GM21526 (cell line): ENCODE measurements around the gene CD28.

ENCODE experiments used
- ATAC-seq: cut with Tn5 transposase; IDR thresholded peaks from one replicate; pipeline ENCODE4 v1.9.1; 2021; ENCODE audit warnings: moderate library complexity; ENCODE audit not compliant: unreplicated experiment, low FRiP score

CD28 gene

GRCh38 chr2:203711399-203711798 is 5.0 kb downstream of the CD28 start:
- no peak for ATAC-seq

- no peak for ATAC-seq
These were observed 6.9 kb downstream of the CD28 start for GRCh38 chr2:203713381-203713780.

- ATAC-seq, result no peak
These were observed 7.7 kb downstream of the CD28 start for GRCh38 chr2:203714112-203714511.

DNA sequence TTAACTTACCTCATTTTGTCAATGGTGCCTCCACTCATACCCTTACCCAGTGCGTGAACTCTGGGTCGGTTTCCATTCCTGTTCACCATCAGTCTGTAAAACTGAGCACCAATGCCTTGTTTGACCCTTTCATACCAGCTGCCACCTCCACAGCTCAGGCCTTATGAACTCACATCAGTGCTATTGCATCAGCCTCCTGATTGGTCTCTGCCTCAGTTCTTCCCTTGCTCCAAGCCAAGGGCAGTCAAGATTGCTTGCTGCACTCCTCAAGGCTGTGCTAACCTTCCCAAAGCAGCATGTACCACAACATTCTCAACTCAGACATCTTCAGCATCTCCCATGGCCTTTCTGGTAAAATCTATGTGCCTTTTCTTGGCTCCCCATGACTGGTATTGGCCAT is 9.3 kb downstream of the CD28 start:
- no peak for ATAC-seq

DNA sequence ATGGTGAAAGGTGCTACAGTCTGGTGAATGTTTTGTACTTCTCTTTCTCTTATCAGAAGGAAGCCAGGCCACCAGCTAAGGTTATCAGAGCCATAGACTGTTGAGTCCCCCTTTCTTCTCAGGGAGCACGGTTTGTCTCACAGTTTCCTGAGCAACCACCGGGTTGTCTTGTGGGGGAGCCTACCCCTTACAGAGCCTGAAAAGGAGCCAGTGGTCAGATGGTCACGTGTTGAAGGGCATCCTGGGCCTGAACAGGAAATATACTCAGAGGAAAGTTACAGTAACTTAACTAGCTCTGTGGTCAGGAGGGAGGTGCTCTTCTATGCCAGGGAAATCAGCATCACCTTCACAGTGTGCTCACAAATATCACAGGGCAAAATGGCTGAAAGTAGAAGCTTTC is 11.6 kb downstream of the CD28 start:
- ATAC-seq, result peak; percentile 53

- no peak for ATAC-seq
These were observed 13.3 kb downstream of the CD28 start for GRCh38 chr2:203719456-203720410.

DNA sequence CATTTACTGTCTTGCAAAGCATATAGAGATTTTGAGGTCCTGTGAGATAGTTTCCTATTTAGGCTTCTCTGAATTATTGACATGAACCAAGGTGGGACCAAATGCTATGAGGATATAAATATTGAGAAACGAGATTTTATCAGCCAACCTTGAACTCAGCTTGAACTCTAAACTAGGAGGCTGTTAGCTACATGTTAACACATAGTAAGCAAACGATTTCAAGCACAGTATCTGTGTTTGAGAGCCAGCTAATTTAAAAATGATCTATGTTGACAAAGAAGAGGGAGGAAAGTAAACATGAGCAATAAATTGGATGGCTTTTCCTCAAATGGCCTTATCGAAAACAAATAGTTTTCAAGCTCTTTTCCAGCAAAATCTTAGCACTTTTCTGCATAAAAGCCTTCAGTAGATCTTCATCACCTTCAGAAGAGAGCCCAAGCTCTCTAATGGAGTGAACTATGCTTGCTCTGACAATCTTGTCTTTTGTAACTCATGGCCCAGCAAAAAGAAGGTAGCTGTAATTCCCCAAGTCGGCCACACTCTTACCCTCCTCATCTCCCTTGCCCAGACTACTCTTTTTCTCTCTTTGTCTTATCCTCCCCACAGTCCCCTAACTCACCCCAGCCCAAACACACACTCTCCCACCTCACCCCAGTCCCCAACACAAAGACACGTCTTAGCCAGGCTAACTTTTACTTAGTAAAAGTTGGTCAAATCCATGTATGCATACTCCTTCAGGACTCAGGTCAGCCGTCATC is 14.7 kb downstream of the CD28 start:
- no peak for ATAC-seq

GRCh38 chr2:203721781-203722300 is 15.4 kb downstream of the CD28 start:
- ATAC-seq, result no peak

- ATAC-seq, result no peak
These were observed 16.0 kb downstream of the CD28 start for GRCh38 chr2:203722411-203722810.

DNA sequence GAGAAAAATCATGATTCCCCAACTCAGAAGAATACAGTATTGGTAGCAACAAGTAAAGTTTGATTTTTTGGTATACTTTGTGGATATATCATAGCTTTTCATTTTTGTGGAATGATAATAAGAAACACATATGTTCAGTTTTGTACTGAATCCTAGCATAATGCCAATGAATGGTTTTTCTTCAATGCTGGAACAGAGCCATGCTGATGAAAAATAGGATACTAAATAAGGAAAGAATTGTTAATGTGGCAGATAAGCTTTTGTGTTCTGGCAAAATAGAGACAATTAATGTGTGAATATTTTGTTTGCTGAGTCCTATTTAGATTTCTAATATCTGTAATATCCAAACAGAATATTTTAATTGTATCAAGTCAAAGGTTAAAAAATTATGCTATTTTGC is 21.9 kb downstream of the CD28 start:
- ATAC-seq, result no peak

GRCh38 chr2:203730076-203730729 is 23.8 kb downstream of the CD28 start:
- ATAC-seq, result no peak

- ATAC-seq, result no peak
These were observed 24.4 kb downstream of the CD28 start for GRCh38 chr2:203730883-203731282.

GRCh38 chr2:203732092-203732952 is 25.9 kb downstream of the CD28 start:
- ATAC-seq, result no peak

DNA sequence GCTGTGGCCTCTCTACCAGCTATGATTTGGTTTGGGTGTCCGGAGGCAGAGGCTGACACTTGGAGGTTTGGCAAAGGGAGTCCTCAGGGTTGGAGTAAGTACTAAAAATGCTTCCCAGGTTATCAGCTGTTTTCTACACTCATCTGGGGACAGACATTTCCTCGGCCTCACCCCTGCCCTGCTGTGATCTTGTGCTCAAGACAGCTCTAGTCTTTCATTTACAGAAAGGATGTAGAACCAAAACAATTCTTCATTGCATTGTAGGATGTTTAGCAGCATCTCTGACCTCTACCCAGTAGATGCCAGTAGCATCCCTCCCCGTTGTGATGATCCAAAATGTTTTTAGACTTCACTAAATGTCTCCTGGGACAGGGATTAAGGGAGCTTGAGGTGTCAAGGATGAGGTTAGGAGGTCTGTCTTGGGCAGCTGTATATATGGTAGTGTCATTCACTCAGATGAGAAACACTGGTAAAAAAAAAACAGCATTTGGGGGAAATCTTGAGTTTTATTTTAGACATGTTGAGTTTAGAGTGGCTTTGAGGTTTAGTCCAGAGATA is 26.6 kb downstream of the CD28 start:
- no peak for ATAC-seq

- ATAC-seq, result no peak
These were observed 27.2 kb downstream of the CD28 start for GRCh38 chr2:203733684-203734083.

DNA sequence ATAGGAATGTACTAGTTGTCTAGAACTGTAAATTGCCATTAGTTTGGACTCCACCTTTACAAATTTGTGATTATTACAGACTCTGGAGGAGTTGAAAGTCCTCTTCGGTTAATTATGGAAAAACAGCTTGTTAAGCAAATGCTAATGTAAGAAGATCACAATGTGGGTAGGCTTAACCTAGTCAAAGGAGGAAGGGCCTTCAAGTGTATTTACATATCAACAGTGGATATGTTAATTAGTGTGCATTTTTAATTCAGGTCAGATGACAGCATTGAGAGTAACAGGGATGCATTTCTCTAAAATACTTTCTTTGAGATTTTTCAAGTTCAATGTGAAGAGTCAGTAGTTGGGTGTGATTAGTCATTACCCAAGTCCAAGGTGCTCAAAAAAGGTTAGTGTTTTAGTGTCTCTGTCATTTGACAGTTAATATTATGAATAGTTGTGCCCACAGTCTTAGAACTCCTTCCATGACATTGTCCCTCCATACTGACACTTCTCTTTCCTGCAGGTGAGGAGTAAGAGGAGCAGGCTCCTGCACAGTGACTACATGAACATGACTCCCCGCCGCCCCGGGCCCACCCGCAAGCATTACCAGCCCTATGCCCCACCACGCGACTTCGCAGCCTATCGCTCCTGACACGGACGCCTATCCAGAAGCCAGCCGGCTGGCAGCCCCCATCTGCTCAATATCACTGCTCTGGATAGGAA is 28.0 kb downstream of the CD28 start:
- ATAC-seq, result no peak

DNA sequence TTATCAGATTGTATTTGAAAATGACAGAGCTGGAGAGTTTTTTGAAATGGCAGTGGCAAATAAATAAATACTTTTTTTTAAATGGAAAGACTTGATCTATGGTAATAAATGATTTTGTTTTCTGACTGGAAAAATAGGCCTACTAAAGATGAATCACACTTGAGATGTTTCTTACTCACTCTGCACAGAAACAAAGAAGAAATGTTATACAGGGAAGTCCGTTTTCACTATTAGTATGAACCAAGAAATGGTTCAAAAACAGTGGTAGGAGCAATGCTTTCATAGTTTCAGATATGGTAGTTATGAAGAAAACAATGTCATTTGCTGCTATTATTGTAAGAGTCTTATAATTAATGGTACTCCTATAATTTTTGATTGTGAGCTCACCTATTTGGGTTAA is 30.9 kb downstream of the CD28 start:
- ATAC-seq, result no peak

DNA sequence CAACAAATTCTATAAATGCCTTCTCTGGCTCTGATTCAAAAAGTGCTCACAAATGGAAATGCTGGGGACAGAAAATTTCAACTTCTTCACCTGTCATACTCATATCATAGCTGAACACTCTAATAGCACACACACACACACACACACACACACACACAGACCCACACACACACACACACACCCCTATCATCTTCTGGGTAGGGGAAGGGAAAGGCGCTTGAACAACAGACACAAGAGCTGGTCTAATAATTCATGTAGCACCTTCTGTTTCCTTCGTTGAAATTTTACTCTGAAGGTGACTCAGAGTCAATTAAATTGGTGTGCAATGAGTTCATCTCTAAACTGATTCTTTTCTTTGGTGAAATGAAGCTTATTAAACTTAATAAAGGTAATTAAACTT is 32.9 kb downstream of the CD28 start:
- no peak for ATAC-seq

GRCh38 chr2:203740871-203741281 is 34.4 kb downstream of the CD28 start:
- no peak for ATAC-seq
